ENCODE results near the gene ARHGEF17. TPM values are rescaled to one million over a fixed set of nuclear protein-coding genes. Genes with fewer than 3 reads are reported as not detected.

ARHGEF17 gene
- total and polyA plus RNA-seq, 4 experiments from 2014 or later: 0.23 TPM; not detected in 3

- Mint-ChIP-seq H3K27ac (no peak overlapping the region), H3K9me3 (no peaks in the 10 kb centered on the region), H3K4me1 (no peaks in the 10 kb centered on the region), H3K36me3 (no peaks in the 10 kb centered on the region), H3K27me3 (peaks cover 0 to 3% of the 10 kb centered on the region in 2 donors), H3K4me3 (no peak overlapping the region)
- no peaks in the 10 kb centered on the region for H3K9me3 ChIP-seq (ENCODE audit: control insufficient read depth in 1 of 2, low read length in 2 of 2)
- no peaks in the 10 kb centered on the region for H3K27me3 ChIP-seq (ENCODE audit: insufficient read depth, low read length)
- H3K36me3 ChIP-seq (ENCODE audit: insufficient read depth, low read length): no peaks in the 10 kb centered on the region
- POLR2A ChIA-PET (ENCODE audit: partially characterized antibody): interaction anchor here (2.3 kb wide), 1 partner anchor 27 kb away, joined by 11 read pairs; the partner anchor contains the start of gene ARHGEF17
- no peak overlapping the region for H3K4me3 ChIP-seq (ENCODE audit: low read length in 2 of 2)
- peak; percentile 62 to 72 (median 67) for DNase-seq
- no peaks in the 10 kb centered on the region for H3K4me1 ChIP-seq (ENCODE audit: insufficient read depth, low read length)
- intact Hi-C loops (cut with micrococcal nuclease): loop anchor here (1.0 to 2.0 kb wide), 3 partner anchors 28 to 151 kb away; no protein-coding TSS in a partner anchor
- H3K27ac ChIP-seq (ENCODE audit: low read depth, low read length): no peak overlapping the region
- CTCF ChIA-PET (ENCODE audit: partially characterized antibody): interaction anchor here (0.6 to 6.2 kb wide), 30 partner anchors 9 to 1705 kb away, joined by 3 to 110 read pairs (median 4); partner anchors contain the start of gene ARHGEF17
Measured at GRCh38 chr11:73335204-73335923, 27.3 kb downstream of the ARHGEF17 start.

DNA sequence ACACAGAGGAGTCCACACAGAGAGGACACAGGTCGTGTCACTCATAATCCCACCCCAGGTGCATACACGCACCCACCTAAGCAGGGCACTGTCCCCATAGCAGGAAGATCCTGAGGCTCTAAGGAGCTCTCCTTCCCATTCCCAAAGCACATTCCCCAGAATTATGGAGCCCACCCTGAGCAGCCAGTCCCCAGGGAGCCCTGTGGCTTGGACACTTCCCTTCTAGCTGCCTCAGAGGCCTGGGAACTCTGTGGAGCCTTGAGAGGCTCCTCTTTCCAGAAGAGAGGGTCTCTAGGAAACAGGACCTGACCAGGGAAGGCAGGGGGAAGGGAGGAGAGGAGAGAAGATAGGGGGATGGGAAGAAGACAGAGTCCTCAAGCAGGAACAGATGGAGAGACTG lies 29.8 kb downstream of the ARHGEF17 start:
- Histone ChIP-seq H3K4me1 (ENCODE audit: insufficient read depth, low read length) (no peaks in the 10 kb centered on the region), H3K27ac (ENCODE audit: low read depth, low read length) (no peak overlapping the region), H3K4me3 (ENCODE audit: low read length in 2 of 2) (no peak overlapping the region), H3K27me3 (ENCODE audit: insufficient read depth, low read length) (no peaks in the 10 kb centered on the region), H3K36me3 (ENCODE audit: insufficient read depth, low read length) (no peaks in the 10 kb centered on the region), H3K9me3 (ENCODE audit: control insufficient read depth in 1 of 2, low read length in 2 of 2) (no peaks in the 10 kb centered on the region)
- Mint-ChIP-seq H3K4me1 (no peaks in the 10 kb centered on the region), H3K27me3 (peaks cover 0 to 3% of the 10 kb centered on the region in 2 donors), H3K36me3 (no peaks in the 10 kb centered on the region), H3K9me3 (no peaks in the 10 kb centered on the region), H3K27ac (no peak overlapping the region), H3K4me3 (no peak overlapping the region)
- ChIA-PET POLR2A (ENCODE audit: partially characterized antibody) (no interaction called here), CTCF (ENCODE audit: partially characterized antibody) (interaction anchor here (0.6 to 6.2 kb wide), 13 partner anchors 10 to 325 kb away, joined by 3 to 110 read pairs (median 4); partner anchors contain the start of gene ARHGEF17)
- intact Hi-C loops (cut with micrococcal nuclease): no loop called here
- DNase-seq: no peak

- H3K9me3 ChIP-seq (ENCODE audit: control insufficient read depth in 1 of 2, low read length in 2 of 2): no peaks in the 10 kb centered on the region
- H3K4me3 ChIP-seq (ENCODE audit: low read length in 2 of 2): no peak overlapping the region
- Mint-ChIP-seq H3K9me3 (no peaks in the 10 kb centered on the region), H3K36me3 (no peaks in the 10 kb centered on the region), H3K4me1 (no peaks in the 10 kb centered on the region), H3K27ac (no peak overlapping the region), H3K4me3 (no peak overlapping the region), H3K27me3 (peaks cover 0 to 3% of the 10 kb centered on the region in 2 donors)
- no peaks in the 10 kb centered on the region for H3K36me3 ChIP-seq (ENCODE audit: insufficient read depth, low read length)
- H3K4me1 ChIP-seq (ENCODE audit: insufficient read depth, low read length): no peaks in the 10 kb centered on the region
- ChIA-PET CTCF (ENCODE audit: partially characterized antibody) (interaction anchor here (2.0 to 6.2 kb wide), 2 partner anchors 21 to 31 kb away, joined by 6 to 110 read pairs; partner anchors contain the start of gene ARHGEF17), POLR2A (ENCODE audit: partially characterized antibody) (no interaction called here)
- no peaks in the 10 kb centered on the region for H3K27me3 ChIP-seq (ENCODE audit: insufficient read depth, low read length)
- H3K27ac ChIP-seq (ENCODE audit: low read depth, low read length): no peak overlapping the region
- intact Hi-C loops (cut with micrococcal nuclease): no loop called here
- no peak for DNase-seq
Measured at GRCh38 chr11:73338279-73338678, 30.2 kb downstream of the ARHGEF17 start.

DNA sequence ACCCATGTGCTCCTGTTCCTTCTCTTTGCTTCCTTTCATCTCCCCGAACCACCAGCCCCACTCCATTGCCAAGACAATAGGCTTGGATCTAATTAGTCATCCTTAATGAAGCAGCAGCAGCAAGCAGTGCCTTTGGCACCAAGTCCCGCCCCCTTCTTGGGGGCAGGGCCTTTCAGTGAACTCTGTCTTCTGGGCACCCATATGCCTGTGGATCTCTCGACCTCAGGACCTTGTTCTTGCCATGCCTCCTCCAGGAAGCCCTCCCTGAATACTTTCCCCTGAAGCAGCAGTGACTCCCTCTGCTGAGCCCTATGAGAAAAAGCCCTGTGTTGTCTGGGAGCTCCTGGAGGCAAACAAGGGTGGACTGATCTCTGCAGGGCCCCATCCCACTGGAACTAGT lies 32.1 kb downstream of the ARHGEF17 start:
- no peaks in the 10 kb centered on the region for H3K27me3 ChIP-seq (ENCODE audit: insufficient read depth, low read length)
- H3K27ac Mint-ChIP-seq: peak overlapping the region in 1 of 7 donors; percentile 1

DNA sequence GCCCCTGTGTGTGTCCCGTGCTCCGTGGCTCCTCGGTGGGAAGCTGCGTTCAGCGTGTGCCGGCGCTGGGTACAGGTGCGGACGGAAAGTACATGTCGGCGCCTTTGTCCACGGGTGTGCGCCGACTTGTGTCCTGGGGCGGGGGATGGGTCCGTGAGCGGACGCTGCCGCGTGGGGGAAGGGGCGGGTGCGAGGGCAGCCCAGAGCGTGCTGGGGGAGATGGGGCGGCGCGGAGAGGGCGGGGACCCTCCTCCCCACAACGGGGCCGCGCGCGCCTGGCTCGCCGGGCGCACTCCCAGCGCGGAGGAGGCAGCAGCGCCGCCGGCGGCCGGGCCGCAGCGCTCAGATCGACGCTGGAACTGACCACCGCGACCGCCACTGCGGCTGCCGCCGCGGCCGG lies 34.6 kb downstream of the ARHGEF17 start:
- Histone ChIP-seq H3K27me3 (ENCODE audit: insufficient read depth, low read length) (no peaks in the 10 kb centered on the region), H3K27ac (ENCODE audit: low read depth, low read length) (no peak overlapping the region), H3K9me3 (ENCODE audit: control insufficient read depth in 1 of 2, low read length in 2 of 2) (no peaks in the 10 kb centered on the region), H3K36me3 (ENCODE audit: insufficient read depth, low read length) (no peaks in the 10 kb centered on the region), H3K4me3 (ENCODE audit: low read length in 2 of 2) (no peak overlapping the region), H3K4me1 (ENCODE audit: insufficient read depth, low read length) (no peaks in the 10 kb centered on the region)
- intact Hi-C loops (cut with micrococcal nuclease): no loop called here
- Mint-ChIP-seq H3K27ac (peak overlapping the region in 1 of 7 donors; percentile 7), H3K4me1 (no peaks in the 10 kb centered on the region), H3K27me3 (peaks cover 0 to 6% of the 10 kb centered on the region in 2 donors), H3K9me3 (no peaks in the 10 kb centered on the region), H3K4me3 (no peak overlapping the region), H3K36me3 (no peaks in the 10 kb centered on the region)
- CTCF ChIA-PET (ENCODE audit: partially characterized antibody): interaction anchor here (3.4 kb wide), 1 partner anchor 9 kb away, joined by 21 read pairs; no protein-coding TSS in a partner anchor
- POLR2A ChIA-PET (ENCODE audit: partially characterized antibody): no interaction called here
- no peak for DNase-seq

More for the DNA sequence above, 32.1 kb downstream of the ARHGEF17 start:
- intact Hi-C loops (cut with micrococcal nuclease): no loop called here
- CTCF ChIA-PET (ENCODE audit: partially characterized antibody): interaction anchor here (1.3 to 3.4 kb wide), 2 partner anchors 11 to 20 kb away, joined by 3 to 21 read pairs; no protein-coding TSS in a partner anchor
- POLR2A ChIA-PET (ENCODE audit: partially characterized antibody): no interaction called here
- no peaks in the 10 kb centered on the region for H3K36me3 ChIP-seq (ENCODE audit: insufficient read depth, low read length)
- no peak for DNase-seq
- Mint-ChIP-seq H3K36me3 (no peaks in the 10 kb centered on the region), H3K9me3 (no peaks in the 10 kb centered on the region), H3K4me3 (no peak overlapping the region), H3K27me3 (no peaks in the 10 kb centered on the region), H3K4me1 (no peaks in the 10 kb centered on the region)
- no peaks in the 10 kb centered on the region for H3K4me1 ChIP-seq (ENCODE audit: insufficient read depth, low read length)
- no peak overlapping the region for H3K4me3 ChIP-seq (ENCODE audit: low read length in 2 of 2)
- H3K9me3 ChIP-seq (ENCODE audit: control insufficient read depth in 1 of 2, low read length in 2 of 2): no peaks in the 10 kb centered on the region
- no peak overlapping the region for H3K27ac ChIP-seq (ENCODE audit: low read depth, low read length)

- Histone ChIP-seq H3K27ac (ENCODE audit: low read depth, low read length) (no peak overlapping the region), H3K9me3 (ENCODE audit: control insufficient read depth in 1 of 2, low read length in 2 of 2) (no peaks in the 10 kb centered on the region), H3K36me3 (ENCODE audit: insufficient read depth, low read length) (no peaks in the 10 kb centered on the region), H3K27me3 (ENCODE audit: insufficient read depth, low read length) (no peaks in the 10 kb centered on the region), H3K4me3 (ENCODE audit: low read length in 2 of 2) (no peak overlapping the region), H3K4me1 (ENCODE audit: insufficient read depth, low read length) (no peaks in the 10 kb centered on the region)
- H3K9me3 Mint-ChIP-seq: no peaks in the 10 kb centered on the region
- H3K4me1 Mint-ChIP-seq: no peaks in the 10 kb centered on the region
- CTCF ChIA-PET (ENCODE audit: partially characterized antibody): interaction anchor here (1.3 to 3.1 kb wide), 2 partner anchors 7 to 37 kb away, joined by 4 to 11 read pairs; no protein-coding TSS in a partner anchor
- no peak for DNase-seq
- POLR2A ChIA-PET (ENCODE audit: partially characterized antibody): no interaction called here
- H3K36me3 Mint-ChIP-seq: no peaks in the 10 kb centered on the region
- H3K27me3 Mint-ChIP-seq: peaks cover 0 to 7% of the 10 kb centered on the region in 2 donors
- H3K4me3 Mint-ChIP-seq: no peak overlapping the region
- intact Hi-C loops (cut with micrococcal nuclease): no loop called here
- no peak overlapping the region for H3K27ac Mint-ChIP-seq
Measured at GRCh38 chr11:73343076-73343873, 35.2 kb downstream of the ARHGEF17 start.

GRCh38 chr11:73344191-73344607 lies 36.1 kb downstream of the ARHGEF17 start:
- H3K27ac ChIP-seq (ENCODE audit: low read depth, low read length): no peak overlapping the region
- no peaks in the 10 kb centered on the region for H3K9me3 Mint-ChIP-seq
- no peaks in the 10 kb centered on the region for H3K4me1 ChIP-seq (ENCODE audit: insufficient read depth, low read length)
- no peak for DNase-seq
- H3K27me3 ChIP-seq (ENCODE audit: insufficient read depth, low read length): no peaks in the 10 kb centered on the region
- POLR2A ChIA-PET (ENCODE audit: partially characterized antibody): no interaction called here
- no peaks in the 10 kb centered on the region for H3K9me3 ChIP-seq (ENCODE audit: control insufficient read depth in 1 of 2, low read length in 2 of 2)
- H3K27me3 Mint-ChIP-seq: peaks cover 0 to 7% of the 10 kb centered on the region in 2 donors
- no peak overlapping the region for H3K4me3 Mint-ChIP-seq
- intact Hi-C loops (cut with micrococcal nuclease): no loop called here
- no peaks in the 10 kb centered on the region for H3K36me3 ChIP-seq (ENCODE audit: insufficient read depth, low read length)
- H3K4me1 Mint-ChIP-seq: no peaks in the 10 kb centered on the region
- H3K27ac Mint-ChIP-seq: no peak overlapping the region
- H3K36me3 Mint-ChIP-seq: no peaks in the 10 kb centered on the region
- H3K4me3 ChIP-seq (ENCODE audit: low read length in 2 of 2): no peak overlapping the region
- CTCF ChIA-PET (ENCODE audit: partially characterized antibody): interaction anchor here (1.3 to 3.1 kb wide), 2 partner anchors 8 to 37 kb away, joined by 4 to 11 read pairs; no protein-coding TSS in a partner anchor
